T-helper 2 cell (primary cell): ENCODE measurements around the gene CAMK2B.

ENCODE experiments used
- DNase-seq, 5 experiments: peaks; one replicate each; pipeline versions ENCODE4 v3.0.0 to v3.0.0-alpha.2; 2012 to 2022

CAMK2B gene

DNA sequence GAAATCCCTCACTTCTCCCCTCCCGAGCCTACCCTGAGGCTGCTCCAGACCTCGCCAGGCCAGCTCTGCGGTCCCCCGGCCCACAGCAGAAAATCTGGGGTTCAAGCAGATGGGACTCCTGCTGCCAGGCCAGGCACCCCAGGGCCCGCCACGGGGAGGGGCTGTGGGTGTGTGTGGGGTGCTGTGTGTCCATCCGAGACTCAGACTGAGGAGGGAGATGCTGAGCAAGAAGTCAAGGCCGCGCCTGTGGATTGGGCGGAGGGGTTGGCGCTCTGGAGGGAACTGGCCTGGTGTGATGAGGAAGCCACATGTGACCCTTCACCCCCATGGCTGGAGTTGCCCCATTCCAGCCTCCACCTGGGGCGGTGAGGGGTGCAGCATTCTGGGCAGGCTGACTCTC is 73.5 kb downstream of the CAMK2B start:
- DNase-seq: no peak

DNA sequence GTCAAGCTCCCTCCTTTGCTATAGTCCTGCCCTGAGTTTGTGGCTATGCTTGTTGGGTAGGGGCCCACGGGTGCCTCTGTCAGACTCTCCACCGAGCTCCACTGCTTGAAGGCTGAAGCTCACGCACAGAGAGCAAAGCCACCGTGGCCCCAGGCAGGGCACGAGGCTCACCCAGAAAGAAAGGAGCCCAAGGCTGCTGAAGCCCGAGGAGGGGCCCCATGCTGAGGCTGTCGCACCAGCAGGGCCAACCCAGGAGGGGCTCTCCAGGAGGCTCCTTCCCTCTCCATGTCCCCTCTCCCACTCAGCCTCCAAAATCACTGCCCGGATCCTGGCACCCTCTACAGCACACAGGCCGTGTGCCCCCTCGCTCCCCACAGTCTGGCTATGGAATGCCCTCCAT is 74.1 kb downstream of the CAMK2B start:
- DNase-seq: no peak

DNA sequence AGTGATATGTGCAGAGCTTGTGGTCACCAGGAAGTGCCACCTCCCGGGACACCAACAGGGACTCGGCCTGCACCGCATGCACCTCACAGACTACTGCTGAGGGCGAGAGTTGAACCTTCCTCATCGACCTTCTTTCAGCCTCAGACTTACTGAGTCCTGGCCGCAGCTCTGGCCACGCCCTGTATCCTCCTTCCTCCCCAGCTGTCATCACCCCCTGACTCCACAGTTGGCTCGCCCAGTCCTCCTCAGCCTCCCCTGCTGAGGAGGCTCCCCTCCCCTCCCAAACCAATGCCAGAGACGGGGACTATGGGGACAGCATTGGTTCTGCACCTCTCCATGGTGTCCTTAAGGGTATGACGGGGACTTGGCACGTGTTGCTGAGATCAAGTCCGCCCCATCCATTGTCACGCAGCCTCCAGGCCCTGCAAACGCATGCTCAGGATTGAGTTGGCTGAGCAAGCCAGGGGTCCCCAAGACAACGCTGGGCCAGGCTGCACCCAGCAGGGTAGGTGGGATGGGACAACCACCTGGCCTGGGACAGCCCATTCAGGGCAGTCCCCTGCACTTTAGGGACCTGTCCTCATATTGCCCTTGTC is 75.7 kb downstream of the CAMK2B start:
- DNase-seq: no peak

DNA sequence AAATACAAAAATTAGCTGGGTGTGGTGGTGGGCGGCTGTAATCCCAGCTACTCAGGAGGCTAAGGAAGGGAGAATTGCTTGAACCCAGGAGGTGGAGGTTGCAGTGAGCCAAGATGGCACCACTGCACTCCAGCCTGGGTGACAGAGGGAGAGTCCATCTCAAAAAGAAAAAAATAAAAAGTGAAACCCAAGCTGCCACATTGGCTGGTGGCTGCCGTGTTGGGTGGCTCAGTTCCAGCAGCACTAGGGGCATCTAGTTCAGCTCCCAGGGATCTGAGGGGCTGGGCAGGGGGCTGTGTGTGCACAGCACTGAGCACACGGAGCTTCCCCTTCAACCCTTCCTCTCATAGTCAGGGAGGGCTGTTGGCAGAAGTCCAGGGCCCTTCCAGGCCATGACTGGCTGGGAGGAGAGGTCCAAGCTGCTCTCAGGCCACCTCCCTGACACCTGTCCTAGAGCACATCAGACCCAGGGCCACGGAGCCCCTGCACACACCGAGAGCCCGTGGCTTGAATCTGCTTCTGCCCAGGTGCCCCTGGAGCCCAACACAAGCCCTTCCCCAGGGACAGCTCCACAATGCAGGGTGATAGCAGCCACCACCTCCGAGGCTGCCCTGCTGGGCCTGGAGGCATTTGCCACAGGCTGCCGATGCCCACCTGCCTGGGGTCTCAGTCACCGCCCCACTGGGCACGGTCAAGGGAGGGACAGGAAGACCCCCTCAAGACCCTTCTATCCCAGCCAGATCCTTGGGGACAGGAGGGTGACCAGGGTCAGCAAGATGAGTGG is 77.3 kb downstream of the CAMK2B start:
- no peak for DNase-seq

DNA sequence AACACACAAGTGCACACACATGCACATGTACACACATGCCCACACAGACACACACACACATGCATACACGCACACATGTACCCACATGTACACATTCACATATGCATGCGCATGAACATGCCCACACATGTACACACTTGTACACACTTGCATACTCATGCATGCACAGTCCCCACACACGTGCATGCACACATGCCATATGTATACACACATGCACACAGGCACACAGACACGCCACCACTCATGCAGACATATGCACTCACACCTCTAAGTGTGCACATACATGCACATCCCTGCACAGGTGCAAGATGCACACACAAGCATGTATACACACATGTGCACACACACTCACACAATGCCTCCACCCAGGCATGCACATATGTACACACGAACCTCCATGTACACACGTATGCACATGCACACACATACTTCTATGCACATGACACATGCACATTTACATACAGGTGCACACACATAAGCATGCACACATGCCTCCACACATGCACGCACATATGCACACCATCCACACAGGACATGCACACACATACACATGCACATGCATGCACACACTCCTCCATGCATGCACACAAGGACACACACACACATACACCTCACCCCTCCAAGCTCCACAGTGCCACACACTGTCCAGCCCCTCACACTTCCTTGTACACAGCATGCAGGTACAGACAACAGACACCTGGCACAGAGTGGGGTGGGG is 78.8 kb downstream of the CAMK2B start:
- no peak for DNase-seq

DNA sequence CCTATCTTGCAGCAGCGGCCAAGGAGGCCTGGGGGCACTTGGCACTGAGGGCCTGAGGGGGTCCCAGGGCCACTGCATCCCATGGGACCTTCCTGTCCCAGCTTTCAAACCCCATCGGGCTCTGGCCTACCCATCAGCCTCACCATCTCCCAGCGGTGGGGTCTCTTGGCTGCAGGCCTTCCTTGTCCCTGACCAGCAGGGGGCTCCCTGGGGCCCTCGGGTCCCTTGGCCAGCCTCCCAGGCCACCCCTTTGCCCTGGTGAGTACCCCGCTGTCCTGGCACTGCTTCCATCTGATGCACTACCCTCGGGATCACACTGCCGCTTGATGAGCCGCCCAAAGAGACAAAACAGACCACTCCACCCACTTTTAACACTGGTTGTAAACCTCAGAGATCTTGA is 81.1 kb downstream of the CAMK2B start:
- DNase-seq: peak in 1 of 5 experiments; percentile 16

DNA sequence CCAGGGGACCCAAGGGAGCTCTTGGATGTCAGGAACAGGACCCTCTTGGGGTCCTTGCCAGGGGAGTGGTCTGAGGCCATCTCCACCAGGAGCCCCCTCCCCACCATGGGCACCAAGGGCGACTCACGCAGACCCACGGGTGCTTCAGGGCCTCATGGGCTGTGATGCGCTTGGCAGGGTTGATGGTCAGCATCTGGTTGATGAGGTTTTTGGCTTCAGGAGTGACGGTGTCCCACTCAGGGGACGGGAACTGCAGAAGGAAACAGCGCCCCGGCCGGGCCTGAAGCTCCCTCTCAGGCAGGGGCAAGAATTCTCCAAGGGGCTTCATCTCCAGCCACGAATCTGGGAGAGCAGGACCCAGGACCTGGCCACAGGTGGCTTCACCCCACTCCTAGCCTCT is 83.3 kb downstream of the CAMK2B start:
- DNase-seq: no peak

DNA sequence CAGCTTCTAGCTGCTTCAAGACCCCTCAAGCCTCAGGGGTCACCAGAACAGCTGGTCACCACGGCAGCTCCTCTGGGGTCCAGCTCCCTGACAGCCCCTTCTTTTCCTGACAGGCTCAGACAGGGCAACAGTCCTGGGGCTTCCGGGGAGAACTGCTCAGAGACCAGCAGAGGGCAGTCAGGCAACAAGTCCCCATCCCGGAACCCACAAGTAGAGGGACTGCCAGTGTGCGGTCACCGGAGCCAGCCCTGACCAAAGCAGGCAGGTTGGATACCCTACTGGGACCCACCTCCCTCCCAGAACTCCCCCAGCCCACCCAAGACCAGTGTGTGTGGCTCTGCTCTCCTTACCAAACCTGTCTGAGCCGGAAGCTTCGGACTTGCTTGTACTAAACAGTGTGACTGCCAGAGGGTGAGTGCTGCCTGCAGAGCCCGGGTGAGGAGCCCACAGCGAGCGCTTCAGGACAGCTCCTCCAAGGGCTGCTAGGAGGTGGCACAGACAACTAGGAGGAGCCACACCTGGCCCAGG is 84.3 kb downstream of the CAMK2B start:
- peak in 4 of 5 experiments; percentile 23 to 74 (median 34) for DNase-seq

DNA sequence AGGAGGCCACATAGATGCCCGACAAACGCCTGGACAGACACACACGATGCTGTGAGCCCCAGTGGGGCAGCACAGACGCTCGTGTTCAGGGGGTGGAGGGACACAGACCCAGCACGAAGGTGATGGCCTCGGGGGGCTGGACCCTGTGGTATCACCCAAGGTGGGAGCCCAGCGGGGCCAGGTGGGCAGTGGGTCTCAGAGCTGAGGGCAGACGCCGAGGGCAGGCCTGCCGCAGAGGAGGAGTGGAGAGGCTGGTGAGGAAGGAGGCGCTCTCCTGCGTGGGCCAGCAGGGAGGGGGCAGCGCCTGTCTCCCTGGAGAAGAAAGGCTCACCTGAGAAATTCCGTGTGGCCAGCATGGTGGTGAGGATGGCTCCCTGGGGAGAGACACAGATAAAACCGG is 85.0 kb downstream of the CAMK2B start:
- DNase-seq: no peak

DNA sequence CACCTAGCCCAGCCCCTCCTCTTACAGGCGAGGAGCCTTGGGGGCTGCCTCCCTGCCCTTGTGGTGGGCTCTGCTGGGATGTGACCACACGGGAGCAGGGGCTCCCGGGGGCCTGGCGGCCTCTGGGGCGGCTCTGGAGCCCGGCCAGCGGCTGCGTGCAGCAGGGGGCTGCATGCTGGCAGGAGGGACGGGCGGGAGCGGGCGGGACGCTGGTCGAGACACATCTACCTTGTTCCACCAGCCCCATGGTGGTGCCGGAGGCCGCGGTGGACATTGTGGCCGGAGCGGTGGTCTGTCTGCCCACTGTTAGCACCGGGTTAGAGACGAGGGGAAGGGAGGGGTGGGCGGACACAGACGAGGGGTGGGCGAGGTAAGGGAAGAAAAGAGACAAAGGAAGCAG is 86.0 kb downstream of the CAMK2B start:
- DNase-seq: no peak

DNA sequence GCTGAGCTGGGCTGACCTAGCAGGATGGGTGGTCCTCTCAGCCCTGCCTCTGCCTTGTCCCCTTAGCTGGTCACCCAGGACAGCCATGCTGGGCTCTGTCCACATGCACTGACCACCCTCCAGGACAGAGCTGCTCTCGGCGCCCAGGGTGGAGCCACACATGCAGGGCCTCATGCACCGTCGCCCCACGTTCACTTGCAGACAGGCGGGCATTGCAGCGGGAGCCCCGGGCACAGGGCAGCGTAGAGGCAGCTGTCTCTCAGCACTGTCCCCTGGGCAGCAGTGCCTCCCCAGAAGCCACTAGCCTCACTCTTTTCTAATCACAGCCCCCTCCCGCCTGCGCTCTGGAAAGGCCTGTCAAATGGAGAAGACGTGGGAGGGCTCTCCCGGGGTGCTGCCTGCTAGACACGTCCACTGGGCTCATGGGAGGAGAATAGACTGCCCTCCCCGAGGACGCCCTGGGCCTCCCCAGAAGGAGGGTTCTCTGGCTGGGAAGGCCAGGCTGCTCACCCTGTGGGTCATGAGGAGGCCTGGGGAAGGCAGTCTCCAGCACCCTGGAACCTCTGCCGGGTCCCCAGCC is 87.2 kb downstream of the CAMK2B start:
- no peak for DNase-seq

DNA sequence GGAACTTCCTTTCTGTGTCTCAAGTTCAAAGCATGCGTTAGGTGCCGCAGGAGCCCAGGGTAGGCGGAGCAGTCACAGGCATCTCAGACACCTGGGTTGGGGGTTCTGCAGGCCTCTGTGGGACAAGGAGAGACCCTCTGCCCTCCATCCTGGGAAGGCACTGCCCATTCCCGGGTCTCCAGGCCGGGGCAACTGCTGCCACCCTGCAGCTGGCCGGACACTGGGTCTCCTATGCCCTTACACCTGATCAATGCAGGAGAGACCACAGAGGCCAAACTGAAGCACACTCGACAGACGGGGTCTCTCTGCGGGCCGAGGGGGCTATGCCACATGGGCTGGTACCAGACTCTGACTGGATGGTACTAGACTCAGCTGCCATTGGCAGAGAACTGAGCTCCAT is 87.7 kb downstream of the CAMK2B start:
- no peak for DNase-seq

DNA sequence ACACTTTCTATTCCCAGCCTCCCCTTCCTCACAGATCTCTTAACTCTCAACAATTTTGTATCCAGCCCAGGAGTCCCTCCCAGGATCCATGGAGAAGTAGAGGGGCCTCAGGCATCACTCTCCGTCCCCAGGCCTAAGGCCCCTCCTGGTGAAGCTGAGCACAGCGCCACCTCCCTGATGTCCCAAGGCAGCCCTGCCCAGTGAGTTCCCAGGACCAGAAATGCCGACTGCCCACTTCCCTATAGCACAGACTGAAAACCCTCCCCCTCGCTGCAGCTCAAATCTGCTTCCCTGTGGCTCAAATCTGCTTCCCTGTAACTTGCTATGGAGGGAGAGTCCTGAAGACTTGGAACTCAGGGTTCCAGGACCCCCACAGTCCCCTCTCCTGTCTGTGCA is 89.1 kb downstream of the CAMK2B start:
- no peak for DNase-seq

DNA sequence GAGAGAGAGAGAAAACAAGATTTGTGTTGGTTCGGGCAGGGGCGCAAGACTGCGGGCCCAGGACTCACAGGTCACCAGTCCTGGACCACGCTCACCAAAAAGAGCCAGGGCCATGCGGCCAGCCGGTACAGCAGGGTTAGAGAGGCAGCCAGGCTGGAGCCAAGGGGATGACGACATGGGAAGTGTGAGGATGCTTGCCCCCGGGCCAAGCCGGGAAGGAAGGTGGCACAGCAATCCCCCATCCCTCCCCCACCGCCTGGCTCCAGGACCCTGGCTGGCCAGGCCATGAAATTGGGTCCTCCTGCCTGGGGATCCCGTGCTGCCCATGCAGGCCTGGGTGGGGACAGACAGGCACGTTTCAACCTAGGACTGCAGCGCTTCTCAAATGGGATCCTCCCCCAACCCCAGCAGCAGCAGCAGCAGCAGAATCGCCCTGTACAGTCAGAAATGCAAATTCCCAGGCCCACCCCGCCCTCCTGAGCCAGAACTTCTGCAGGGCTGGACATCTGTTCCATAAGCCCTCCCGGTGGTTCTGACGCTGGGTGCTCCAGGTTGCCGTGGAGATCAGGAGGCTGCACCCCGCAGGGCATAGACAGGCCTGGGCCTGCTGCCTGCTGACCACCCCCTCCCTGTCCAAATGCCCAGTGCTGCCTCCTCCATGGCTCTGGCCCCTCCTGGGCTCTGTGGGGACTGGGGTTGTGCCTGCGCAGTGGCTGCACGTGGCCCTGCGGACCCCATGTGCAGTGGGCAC is 89.6 kb downstream of the CAMK2B start:
- no peak for DNase-seq

DNA sequence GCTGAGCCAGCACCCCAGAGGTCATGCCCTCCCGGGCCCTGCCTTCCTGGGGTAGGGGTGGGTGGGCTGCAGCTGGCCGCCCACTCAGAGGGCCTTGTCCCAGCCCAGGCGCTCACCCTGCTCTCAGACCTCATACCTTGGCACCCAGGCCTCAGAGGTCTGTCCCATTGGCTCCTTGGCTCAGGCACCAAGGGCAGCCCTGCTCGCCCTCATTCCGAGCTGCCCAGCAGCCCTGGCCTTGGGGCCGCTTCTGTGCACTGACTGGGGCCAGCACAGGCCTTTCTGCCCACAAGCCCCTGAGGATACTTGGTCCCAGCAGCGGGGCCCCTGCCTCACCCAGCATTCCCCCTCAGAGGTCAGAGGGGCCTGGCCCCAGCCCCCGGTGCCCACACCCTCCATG is 90.3 kb downstream of the CAMK2B start:
- no peak for DNase-seq

DNA sequence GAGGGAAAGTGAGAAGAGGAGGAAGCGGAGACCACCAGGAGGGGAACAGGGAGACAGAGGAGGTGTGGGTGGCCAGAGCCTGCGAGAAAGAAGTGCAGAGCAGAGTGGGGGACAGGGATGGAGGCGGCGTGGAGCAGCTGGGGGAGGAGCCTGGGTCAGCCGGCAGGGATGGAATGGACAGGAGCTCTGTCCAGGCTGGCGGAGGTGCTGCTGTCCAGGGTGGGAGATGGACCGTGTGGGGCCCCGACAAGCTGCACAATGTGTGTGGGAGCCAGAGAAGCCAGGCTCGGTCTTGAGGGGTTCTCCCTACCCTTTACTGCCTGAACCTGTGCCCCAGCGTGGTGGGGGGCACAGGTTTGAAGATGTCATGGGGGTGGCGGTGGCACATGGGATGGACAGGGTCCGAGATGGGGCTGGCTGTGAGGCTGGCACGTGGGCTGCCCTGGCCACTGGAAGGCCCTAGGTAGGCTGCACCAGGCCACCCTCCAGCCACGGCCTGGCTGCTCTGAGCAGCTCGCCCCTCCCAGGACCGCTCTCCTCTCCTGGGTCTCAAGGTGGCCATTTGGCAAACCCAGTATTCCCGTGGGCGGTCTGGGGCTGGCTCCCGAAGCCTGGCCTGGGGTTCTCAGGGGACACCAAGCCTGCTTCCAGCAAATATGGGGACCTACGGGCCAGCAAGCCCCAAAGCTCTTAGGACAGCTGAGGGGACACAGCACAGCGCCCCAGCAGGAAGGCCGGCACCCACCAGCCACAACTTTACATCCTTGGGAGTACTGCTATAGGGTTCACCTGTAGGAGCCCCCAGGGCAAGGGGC is 92.3 kb downstream of the CAMK2B start:
- no peak for DNase-seq

DNA sequence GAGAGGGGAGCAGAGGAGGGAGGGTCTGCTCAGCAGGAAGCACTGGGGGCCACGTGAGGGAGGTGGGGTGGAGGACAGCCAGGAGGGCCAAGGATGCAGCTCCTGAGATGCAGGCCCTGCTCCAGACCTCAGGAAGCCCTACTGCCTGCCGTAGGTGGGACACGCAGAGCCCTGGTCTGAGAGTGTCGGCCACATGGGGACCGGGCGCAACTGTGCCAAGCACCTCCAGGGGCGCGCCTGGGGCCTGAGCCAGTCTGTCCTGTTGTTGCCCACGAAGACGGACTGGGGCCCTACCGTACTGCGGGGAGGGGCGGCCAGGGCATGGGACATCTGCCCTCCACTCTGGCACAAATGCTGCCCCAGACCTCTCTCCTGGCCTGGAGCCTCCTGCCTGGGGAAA is 93.0 kb downstream of the CAMK2B start:
- DNase-seq: no peak

DNA sequence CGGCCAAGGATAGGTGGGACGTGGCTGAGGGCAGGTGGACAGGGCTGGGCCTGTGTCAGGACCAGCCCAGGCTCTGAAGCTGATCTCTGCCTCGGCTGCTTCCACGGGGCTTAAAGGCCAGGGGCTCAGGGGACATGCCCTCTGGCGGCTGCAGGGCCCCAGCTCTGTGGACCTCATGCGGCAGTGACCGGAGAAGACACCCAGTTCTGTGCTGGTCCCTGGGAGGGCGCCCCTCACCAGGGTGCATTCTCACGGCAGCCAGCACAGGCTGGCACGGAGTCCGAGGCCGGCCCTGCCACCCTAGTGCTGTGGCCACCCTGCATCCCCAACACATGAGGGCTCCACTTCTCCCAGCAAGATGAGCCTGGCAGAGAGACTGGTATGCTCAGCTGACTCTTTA is 94.3 kb downstream of the CAMK2B start:
- no peak for DNase-seq

DNA sequence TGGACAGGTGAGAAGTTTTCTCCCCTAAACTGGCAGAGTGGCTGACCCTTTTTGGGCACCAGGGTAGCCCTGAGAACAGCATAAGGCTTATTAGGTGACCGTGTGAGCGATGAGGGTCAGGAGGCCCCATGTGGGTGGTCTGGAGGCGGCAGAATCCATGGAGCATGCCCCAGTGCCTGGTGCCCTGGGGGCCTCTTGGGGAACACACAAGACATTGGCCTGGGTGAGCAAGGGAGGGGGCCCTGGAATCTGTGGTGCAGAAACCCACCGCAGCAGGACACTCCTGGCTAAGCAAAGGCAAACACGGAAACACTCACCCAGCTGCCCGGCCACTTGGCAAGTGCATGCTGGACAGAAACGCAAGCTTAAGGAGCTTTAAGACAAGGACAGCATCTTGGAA is 95.1 kb downstream of the CAMK2B start:
- DNase-seq: no peak

DNA sequence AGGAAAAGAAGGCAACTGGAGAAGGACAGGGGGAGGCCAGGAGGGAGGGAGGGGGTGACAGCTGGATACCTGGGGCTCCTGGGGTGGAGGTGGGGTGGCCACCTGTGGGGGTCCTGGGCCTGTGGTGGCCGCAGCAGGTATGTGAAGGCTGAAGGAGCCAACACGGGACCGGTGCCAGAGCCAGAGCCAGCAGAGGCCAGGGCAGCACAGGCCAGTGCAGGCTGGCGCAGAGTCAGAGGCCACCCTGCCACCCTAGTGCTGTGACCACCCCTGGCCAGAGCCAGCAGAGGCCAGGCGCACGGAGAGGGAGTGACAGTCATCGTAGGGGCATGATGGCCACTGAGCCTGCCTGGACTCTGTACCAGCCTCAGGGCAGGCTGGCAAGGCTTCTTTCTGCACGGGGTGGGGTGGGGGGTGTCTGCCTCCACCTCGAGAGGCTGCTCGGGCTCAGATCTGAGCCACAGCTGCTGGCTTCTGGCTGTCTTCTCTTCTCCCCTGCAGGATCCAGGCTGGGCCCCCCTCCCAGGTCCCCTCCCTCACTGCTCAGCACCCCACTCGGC is 95.8 kb downstream of the CAMK2B start:
- no peak for DNase-seq

DNA sequence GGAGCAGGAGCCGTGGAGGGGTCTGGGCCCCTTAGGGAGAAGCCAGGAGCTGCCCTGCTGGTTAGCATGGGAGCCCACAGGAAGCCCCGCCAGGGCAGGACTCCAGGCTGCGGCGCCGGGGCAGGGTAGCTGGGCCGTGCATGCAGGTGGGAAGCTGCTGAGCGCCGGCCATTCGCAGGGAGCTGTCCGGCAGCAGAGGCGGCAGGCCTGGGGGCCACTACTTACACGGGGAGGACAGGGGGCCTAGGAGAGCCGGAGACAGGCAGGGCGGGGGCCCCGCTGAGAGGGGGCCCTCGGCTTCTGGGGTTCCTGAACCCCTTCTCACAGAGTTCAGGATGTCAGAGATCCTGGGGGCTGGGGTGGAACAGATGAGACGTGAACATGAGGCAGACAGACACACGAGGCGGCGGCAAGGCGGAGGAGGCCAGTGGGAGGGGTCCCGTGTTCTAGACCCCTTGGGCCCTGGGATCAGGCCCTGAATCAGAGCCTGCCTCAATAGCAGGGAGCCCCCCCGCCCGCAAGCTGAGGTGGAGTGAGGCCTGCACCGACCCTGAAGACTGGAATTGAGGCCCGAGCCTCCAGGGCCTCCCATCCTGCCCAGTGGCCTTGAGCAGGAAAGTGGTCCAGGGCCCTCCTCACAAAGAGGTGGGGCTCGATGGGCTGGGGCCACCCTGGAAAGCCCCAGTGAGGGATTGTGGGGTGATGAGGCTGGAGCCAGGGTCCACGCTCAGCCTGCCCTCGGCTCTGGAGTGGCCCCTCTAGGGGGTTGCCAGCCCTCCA is 96.6 kb downstream of the CAMK2B start:
- DNase-seq: no peak
